IMR-90 (cell line): ENCODE results near the gene FKBP6. TPM values are rescaled to one million over a fixed set of nuclear protein-coding genes. Genes with fewer than 3 reads are reported as not detected.
"Not testable (repeated sequence)": the region's sequence is repeated elsewhere in the genome, so short reads cannot be mapped to it uniquely, and the experiment has no call there.

ENCODE experiments used
- ATAC-seq: fragments of 200-7000 bp; cut with Tn5 transposase; 2 replicates; pipeline ENCODE4 v1.9.1; 2020; ENCODE audit warnings: low read depth, mild to moderate bottlenecking, moderate library complexity
- BruUV-seq: library from RNA; stranded (reverse); fragments of 400-500 nt; replicated peaks from 2 replicates; lab custom pipeline; 2021; lab: Mats Ljungman, UMichigan
- CTCF ChIA-PET: fragments of 300-600 bp; formaldehyde crosslinking; extraction: SDS; loops from one replicate; lab custom pipeline; 2021; ENCODE audit warnings: antibody characterized with exemption; lab: Yijun Ruan, JAX
- POLR2A ChIA-PET: fragments of 300-600 bp; sonication (Branson Sonifier 250); formaldehyde crosslinking; loops from one replicate; lab custom pipeline; 2022; ENCODE audit warnings: antibody characterized with exemption; ENCODE audit not compliant: unreplicated experiment; lab: Charles Lee
- DNase-seq: peaks from one replicate; pipeline ENCODE4 v3.0.0; 2013
- H2AFZ ChIP-seq: replicated peaks from 2 replicates; pipeline ENCODE3; 2013; ENCODE audit warnings: low read length, mild to moderate bottlenecking; ENCODE audit not compliant: poor library complexity
- H2AK5ac ChIP-seq: 2 replicates; pipeline ENCODE4 v1.6.1; 2013; ENCODE audit warnings: low read depth, low read length, inconsistent platforms
- H2AK9ac ChIP-seq: replicated peaks from 2 replicates; pipeline ENCODE3; 2013; ENCODE audit warnings: mild to moderate bottlenecking, low read depth, low read length, moderate library complexity; ENCODE audit not compliant: poor library complexity
- H2BK120ac ChIP-seq: 2 replicates; pipeline ENCODE4 v1.6.1; 2013; ENCODE audit warnings: low read depth, low read length, inconsistent platforms
- H2BK15ac ChIP-seq: 3 replicates; pipeline ENCODE4 v1.6.1; 2013; ENCODE audit warnings: low read depth, low read length, inconsistent platforms
- H2BK20ac ChIP-seq: 2 replicates; pipeline ENCODE4 v1.6.1; 2013; ENCODE audit warnings: low read depth, mild to moderate bottlenecking, inconsistent platforms, low read length, moderate library complexity
- H2BK5ac ChIP-seq: 2 replicates; pipeline ENCODE4 v1.6.1; 2013; ENCODE audit warnings: mild to moderate bottlenecking, low read depth, low read length, inconsistent platforms; ENCODE audit not compliant: poor library complexity, severe bottlenecking
- H3K14ac ChIP-seq: replicated peaks from 2 replicates; pipeline ENCODE4 v1.6.1; 2013; ENCODE audit warnings: low read depth, low read length, inconsistent platforms
- H3K18ac ChIP-seq: 2 replicates; pipeline ENCODE4 v1.6.1; 2013; ENCODE audit warnings: low read depth, low read length, control low read depth
- H3K23ac ChIP-seq: 2 replicates; pipeline ENCODE4 v1.6.1; 2013; ENCODE audit warnings: low read depth, low read length, inconsistent platforms
- H3K27ac ChIP-seq: 2 replicates; pipeline ENCODE4 v1.5.1; 2013; ENCODE audit warnings: mild to moderate bottlenecking, control low read depth, low read length; ENCODE audit not compliant: insufficient read depth
- H3K27me3 ChIP-seq: 2 replicates; pipeline ENCODE4 v1.6.1; 2013; ENCODE audit warnings: low read length; ENCODE audit not compliant: control insufficient read depth, insufficient read depth
- H3K36me3 ChIP-seq: 2 replicates; pipeline ENCODE4 v1.6.1; 2013; ENCODE audit warnings: low read length, mixed read lengths; ENCODE audit not compliant: control insufficient read depth, insufficient read depth
- H3K4ac ChIP-seq: 2 replicates; pipeline ENCODE4 v1.6.1; 2013; ENCODE audit warnings: low read depth, low read length, inconsistent platforms
- H3K4me1 ChIP-seq: 2 replicates; pipeline ENCODE4 v1.6.1; 2013; ENCODE audit warnings: low read length, mixed read lengths; ENCODE audit not compliant: control insufficient read depth, insufficient read depth
- H3K4me2 ChIP-seq: 2 replicates; pipeline ENCODE4 v1.6.1; 2013; ENCODE audit warnings: low read depth, mild to moderate bottlenecking, control low read depth, low read length, moderate library complexity
- H3K4me3 ChIP-seq: 2 replicates; pipeline ENCODE4 v1.5.1; 2013; ENCODE audit warnings: low read depth, mild to moderate bottlenecking, control low read depth, low read length, moderate library complexity; ENCODE audit not compliant: insufficient read depth
- H3K56ac ChIP-seq: 2 replicates; pipeline ENCODE4 v1.6.1; 2013; ENCODE audit warnings: low read length, inconsistent platforms; ENCODE audit not compliant: insufficient read depth; ENCODE audit errors: extremely low read depth
- H3K79me1 ChIP-seq, 2 experiments: 2 replicates each; pipeline ENCODE4 v1.6.1; 2013; ENCODE audit warnings: low read length in 2 of 2, inconsistent platforms in 1 of 2, low read depth in 1 of 2
- H3K9ac ChIP-seq: 2 replicates; pipeline ENCODE4 v1.6.1; 2013; ENCODE audit warnings: low read depth, low read length, control low read depth
- H3K9me1 ChIP-seq: 2 replicates; pipeline ENCODE4 v1.6.1; 2013; ENCODE audit warnings: low read length, inconsistent platforms; ENCODE audit not compliant: insufficient read depth
- H3K9me3 ChIP-seq: 2 replicates; pipeline ENCODE4 v1.6.1; 2013; ENCODE audit warnings: low read length; ENCODE audit not compliant: control insufficient read depth, insufficient read depth
- H4K20me1 ChIP-seq: 2 replicates; pipeline ENCODE4 v1.6.1; 2013; ENCODE audit warnings: low read length, inconsistent platforms; ENCODE audit not compliant: insufficient read depth
- H4K5ac ChIP-seq: 2 replicates; pipeline ENCODE4 v1.6.1; 2013; ENCODE audit warnings: mild to moderate bottlenecking, low read depth, low read length, control low read depth
- H4K8ac ChIP-seq, 2 experiments: 2 replicates each; pipeline ENCODE4 v1.6.1; 2013; ENCODE audit warnings: low read depth in 2 of 2, low read length in 2 of 2, control low read depth in 1 of 2, inconsistent platforms in 1 of 2
- H4K91ac ChIP-seq: 2 replicates; pipeline ENCODE4 v1.6.1; 2013; ENCODE audit warnings: low read depth, low read length, inconsistent platforms; ENCODE audit not compliant: insufficient read depth
- WGBS, 2 experiments: methylation state at CpG; one replicate each; pipeline versions ENCODE4 v1.1.5 to v1.1.7; 2013; ENCODE audit warnings: missing lambda C conversion rate in 2 of 2; ENCODE audit not compliant: insufficient read length in 1 of 2; ENCODE audit errors: extremely low coverage in 2 of 2; 5-methylcytosine and 5-hydroxymethylcytosine counted together
- dilution Hi-C: fragments of 300-500 bp; cut with HindIII; formaldehyde crosslinking; loops from one replicate; pipeline ENCODE4 v1.14.3; 2018; ENCODE audit warnings: low sequenced_read_pairs; ENCODE audit not compliant: unreplicated experiment
- in situ Hi-C: fragments of 300-500 bp; cut with MboI; formaldehyde crosslinking; loops from 3 replicates; pipeline ENCODE4 v1.14.3; 2019; ENCODE audit warnings: low sequenced_read_pairs, inconsistent platforms, mixed read lengths
- intact Hi-C: fragments of 100-400 bp; cut with micrococcal nuclease; formaldehyde crosslinking; loops from 2 replicates; pipeline ENCODE4 v1.10.0; 2022
- polyA plus RNA-seq, 3 experiments: library from polyadenylated mRNA; depleted of rRNA; stranded (reverse); fragments of >200 nt; gene quantifications; 2 replicates each; pipeline ENCODE4 v1.2.3, GENCODE V29; 2012; ENCODE audit warnings: low replicate concordance in 1 of 3
- total RNA-seq: library from RNA; depleted of rRNA; stranded (reverse); fragments of >200 nt; gene quantifications from 2 replicates; pipeline ENCODE4 v1.2.3, GENCODE V29; 2012

Gene FKBP6
- total and polyA plus RNA-seq, 2 of the 4 experiments (the other 2 are of a cell fraction): not detected

- H3K4me2 ChIP-seq, H3K9me3 ChIP-seq, H3K14ac ChIP-seq, BruUV-seq, H2BK5ac ChIP-seq, H3K9ac ChIP-seq, H3K4me1 ChIP-seq, H3K18ac ChIP-seq, H3K23ac ChIP-seq, ATAC-seq, H3K4ac ChIP-seq, POLR2A ChIA-PET, DNase-seq, H4K8ac ChIP-seq, H3K79me1 ChIP-seq, H3K56ac ChIP-seq, H2AFZ ChIP-seq, in situ Hi-C loops, H3K9me1 ChIP-seq, H2BK120ac ChIP-seq, H3K36me3 ChIP-seq, intact Hi-C loops, dilution Hi-C loops, H4K91ac ChIP-seq, H2BK15ac ChIP-seq, H3K27ac ChIP-seq, H4K20me1 ChIP-seq, H3K27me3 ChIP-seq, H2AK9ac ChIP-seq, CTCF ChIA-PET, H2AK5ac ChIP-seq, H4K5ac ChIP-seq, H3K4me3 ChIP-seq, H2BK20ac ChIP-seq: not testable (repeated sequence)
- no CpG with 5 or more reads among the region's 27 CpGs for WGBS, 2 experiments
These were observed 30.3 kb upstream of the FKBP6 start for GRCh38 chr7:73297706-73298105.

- H2BK20ac ChIP-seq, H2BK120ac ChIP-seq, H3K4ac ChIP-seq, H4K91ac ChIP-seq, H3K4me2 ChIP-seq, dilution Hi-C loops, H2AFZ ChIP-seq, BruUV-seq, H2BK5ac ChIP-seq, H3K9ac ChIP-seq, H3K56ac ChIP-seq, H3K18ac ChIP-seq, H3K27ac ChIP-seq, POLR2A ChIA-PET, H3K4me1 ChIP-seq, DNase-seq, H3K79me1 ChIP-seq, intact Hi-C loops, H2AK9ac ChIP-seq, H4K20me1 ChIP-seq, CTCF ChIA-PET, H2BK15ac ChIP-seq, H2AK5ac ChIP-seq, H3K27me3 ChIP-seq, H4K8ac ChIP-seq, H3K14ac ChIP-seq, H3K9me1 ChIP-seq, in situ Hi-C loops, H3K9me3 ChIP-seq, H3K23ac ChIP-seq, H3K4me3 ChIP-seq, H4K5ac ChIP-seq, ATAC-seq: not testable (repeated sequence)
- peaks cover 18% of the 10 kb centered on the region for H3K36me3 ChIP-seq
- no CpG with 5 or more reads among the region's 12 CpGs for WGBS, 2 experiments
These were observed 28.1 kb upstream of the FKBP6 start for GRCh38 chr7:73299812-73300211.
